H1 (cell line): Measurements from ENCODE around the gene RNASE13. TPM values are rescaled to one million over a fixed set of nuclear protein-coding genes. Genes with fewer than 3 reads are reported as not detected.

Experiments used
- ASH2L ChIP-seq: fragments of 200-600, 300-600 bp; sonication (generic); IDR thresholded peaks from one replicate; pipeline ENCODE4 v1.7.1; 2017; ENCODE audit warnings: low read length
- KDM5A ChIP-seq: fragments of 200-600 bp; IDR thresholded peaks from 2 replicates; pipeline ENCODE4 v1.7.1; 2012; ENCODE audit warnings: mild to moderate bottlenecking, low read length, inconsistent platforms, mixed read lengths
- POLR2A ChIP-seq, 2 experiments: IDR thresholded peaks; 1 replicate in 1 of 2; 2 replicates in 1 of 2; pipeline ENCODE4 v1.6.1; 2011; ENCODE audit warnings: low read depth in 2 of 2, low read length in 2 of 2, mild to moderate bottlenecking in 2 of 2; ENCODE audit errors: control extremely low read depth in 1 of 2
- SP1 ChIP-seq: IDR thresholded peaks from 2 replicates; pipeline ENCODE4 v1.6.1; 2011; ENCODE audit warnings: low read depth, low read length
- polyA plus RNA-seq, 7 experiments: library from polyadenylated mRNA; depleted of rRNA in 3 of 7; stranded (reverse) in 5 of 7; unstranded in 2 of 7; fragments of >200 nt in 5 of 7; fragments of 200-250 nt in 2 of 7; gene quantifications; 1 replicate in 5 of 7; 2 replicates in 1 of 7; 4 replicates in 1 of 7; pipeline versions ENCODE4 v1.2.1 to v1.2.3, GENCODE V29; 2011 to 2013; ENCODE audit warnings: missing spikeins in 2 of 7, mixed read lengths in 2 of 7
- total RNA-seq: library from RNA; stranded (reverse); fragmentation: NEBNext Ultra II Directional; extraction: Animal tissue kit (Norgen Biotek cat#: 25700); gene quantifications from 2 replicates; pipeline ENCODE4 v1.2.1, GENCODE V29; 2021

The RNASE13 gene
- total and polyA plus RNA-seq, 2 of the 8 experiments (the other 6 are each of a cell fraction or from before 2014, with no cell fraction given) = not detected

DNA sequence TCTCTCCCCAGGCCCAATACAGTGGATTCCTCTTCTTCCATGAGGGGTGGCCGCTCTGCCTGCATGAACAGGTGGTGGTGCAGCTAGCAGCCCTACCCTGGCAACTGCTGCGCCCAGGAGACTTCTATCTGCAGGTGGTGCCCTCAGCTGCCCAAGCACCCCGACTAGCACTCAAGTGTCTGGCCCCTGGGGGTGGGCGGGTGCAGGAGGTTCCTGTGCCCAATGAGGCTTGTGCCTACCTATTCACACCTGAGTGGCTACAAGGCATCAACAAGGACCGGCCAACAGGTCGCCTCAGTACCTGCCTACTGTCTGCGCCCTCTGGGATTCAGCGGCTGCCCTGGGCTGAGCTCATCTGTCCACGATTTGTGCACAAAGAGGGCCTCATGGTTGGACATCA lies 39.3 kb upstream of the RNASE13 start (continued):
- no peak for TF ChIP-seq SP1
- TF ChIP-seq KDM5A = no peak
- TF ChIP-seq ASH2L = no peak
- TF ChIP-seq POLR2A (IDR thresholded peaks at IDR 0.05; ENCODE audit: control extremely low read depth in 1 of 2, low read depth in 2 of 2, low read length in 2 of 2) = no peak
